GM21526 (cell line): ENCODE data around the gene OR4K5.
"Not testable (repeated sequence)": the region's sequence is repeated elsewhere in the genome, so short reads cannot be mapped to it uniquely, and the experiment has no call there.

Source experiments
- ATAC-seq: cut with Tn5 transposase; IDR thresholded peaks from one replicate; pipeline ENCODE4 v1.9.1; 2021; ENCODE audit warnings: moderate library complexity; ENCODE audit not compliant: unreplicated experiment, low FRiP score

Gene OR4K5, protein sequence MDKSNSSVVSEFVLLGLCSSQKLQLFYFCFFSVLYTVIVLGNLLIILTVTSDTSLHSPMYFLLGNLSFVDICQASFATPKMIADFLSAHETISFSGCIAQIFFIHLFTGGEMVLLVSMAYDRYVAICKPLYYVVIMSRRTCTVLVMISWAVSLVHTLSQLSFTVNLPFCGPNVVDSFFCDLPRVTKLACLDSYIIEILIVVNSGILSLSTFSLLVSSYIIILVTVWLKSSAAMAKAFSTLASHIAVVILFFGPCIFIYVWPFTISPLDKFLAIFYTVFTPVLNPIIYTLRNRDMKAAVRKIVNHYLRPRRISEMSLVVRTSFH

GRCh38 chr14:19920021-19920657 lies at the start of gene OR4K5:
Gene OR4K5 (plus strand): TSS chr14:19920607. CDS start chr14:19920607, 0 bp downstream.
- ATAC-seq = no peak

GRCh38 chr14:19873178-19873577 lies 47.2 kb upstream of the OR4K5 start:
- no peak for ATAC-seq

DNA sequence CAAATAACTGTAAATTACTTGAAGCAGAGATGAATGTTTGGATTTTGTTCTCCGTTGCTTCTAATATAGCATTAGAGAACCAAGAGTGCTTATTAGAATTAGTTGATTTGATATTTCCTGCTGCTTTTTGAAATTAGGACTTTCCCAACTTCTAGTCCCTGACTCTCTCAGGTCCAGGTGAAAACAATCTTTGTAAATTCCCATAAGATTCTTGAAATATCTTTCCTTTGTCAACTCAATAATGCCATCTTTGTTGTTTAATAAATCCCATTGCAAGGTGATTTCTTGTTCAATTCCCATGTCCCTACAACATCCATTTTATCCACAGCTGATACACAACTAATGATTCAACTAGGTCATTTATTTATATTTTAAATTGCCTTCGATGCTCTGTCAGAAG lies 45.6 kb upstream of the OR4K5 start, which contains the start of gene OR4K2:
TSS of gene OR4K2 (plus strand) at position 301 of the 400 bp plus-strand sequence. CDS start 1,126 bp downstream, outside the sequence.
- ATAC-seq = no peak

DNA sequence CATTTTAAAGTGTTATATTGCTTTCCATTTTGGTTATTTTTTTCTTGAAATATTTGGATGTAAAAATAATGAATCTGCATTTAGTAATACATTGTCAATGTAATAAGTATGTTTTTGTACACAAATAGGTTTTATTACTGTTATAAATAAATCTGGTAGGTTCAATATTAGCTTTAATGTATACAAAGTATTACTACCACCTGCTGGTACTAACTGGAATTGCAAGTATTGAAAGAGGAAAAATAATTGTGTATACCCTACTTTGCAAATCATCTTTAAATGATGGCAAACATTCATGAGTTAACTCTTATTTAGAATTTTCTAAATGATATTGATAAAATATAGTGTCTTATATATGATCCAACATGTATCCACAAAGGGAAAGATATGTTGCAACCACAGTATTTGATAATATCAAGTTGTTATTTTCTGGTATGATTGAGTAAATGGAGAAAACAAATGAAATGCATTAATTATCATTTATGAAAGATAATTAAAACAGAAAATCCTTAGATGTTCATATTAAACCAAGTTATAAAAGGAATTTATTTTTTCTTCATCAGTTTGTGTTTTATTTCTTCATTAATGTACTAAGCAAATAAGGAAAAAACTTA lies 42.3 kb upstream of the OR4K5 start:
- no peak for ATAC-seq

- ATAC-seq = no peak
These were observed 25.1 kb upstream of the OR4K5 start for GRCh38 chr14:19895282-19895681.

DNA sequence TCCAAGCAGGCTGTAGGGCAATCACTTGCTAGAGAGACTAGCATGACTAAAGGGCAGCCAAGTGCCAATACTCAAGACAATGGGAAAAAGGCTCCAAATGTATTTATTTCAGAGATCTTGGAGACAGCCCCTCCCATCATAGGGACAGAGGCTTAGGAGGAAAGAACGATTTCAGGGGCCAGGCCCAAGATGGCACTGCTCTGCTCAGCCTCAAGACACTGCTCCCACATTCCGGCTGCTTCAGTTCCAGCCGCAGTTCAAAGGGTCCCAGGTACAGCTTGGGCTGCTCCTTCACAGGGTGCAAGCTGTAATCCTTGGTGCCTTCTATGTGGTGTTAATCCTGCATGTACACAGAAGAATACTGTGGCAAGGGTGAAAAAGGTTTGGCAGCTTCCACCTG lies 19.4 kb upstream of the OR4K5 start:
- ATAC-seq = no peak

DNA sequence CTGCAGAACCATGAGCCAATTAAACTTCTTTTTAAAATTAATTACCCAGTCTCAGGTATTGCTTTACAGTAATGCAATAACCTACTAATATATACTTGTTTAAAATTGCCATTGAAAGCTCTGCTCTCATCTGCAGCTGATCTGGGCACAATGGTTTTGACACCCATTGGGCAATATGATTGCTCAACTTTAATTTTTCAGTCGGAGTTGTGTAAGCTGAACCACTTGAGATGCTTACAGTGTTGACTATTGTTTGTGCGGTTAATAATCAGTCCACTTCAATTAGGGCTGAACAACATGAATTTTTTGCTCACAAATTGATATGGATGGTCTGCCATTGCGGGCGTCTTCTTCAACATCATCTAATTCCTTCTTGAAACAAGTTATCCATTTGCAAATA lies 18.0 kb upstream of the OR4K5 start:
- ATAC-seq = no peak

- no peak for ATAC-seq
These were observed 13.7 kb upstream of the OR4K5 start for GRCh38 chr14:19906665-19907064.

GRCh38 chr14:19911114-19911513 lies 9.3 kb upstream of the OR4K5 start:
- ATAC-seq = no peak

DNA sequence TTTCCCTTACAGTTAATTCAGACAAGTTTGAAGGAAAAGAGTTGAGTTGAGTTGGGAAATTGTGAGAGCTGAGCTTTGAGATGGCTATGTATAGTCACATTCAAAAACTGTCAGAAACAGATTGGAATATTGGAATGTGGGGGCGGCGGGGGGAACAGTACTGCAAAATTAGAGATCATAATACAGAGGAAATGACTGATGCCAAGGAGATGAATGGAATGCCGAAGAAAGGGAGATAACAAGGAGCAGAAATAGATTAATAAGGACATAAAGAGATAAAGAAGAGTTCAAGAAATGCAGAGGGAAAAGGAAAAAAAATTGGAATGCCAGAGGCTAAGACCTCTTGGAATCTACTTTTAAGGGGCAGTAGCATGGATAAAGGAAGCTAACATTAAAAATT lies 3.2 kb upstream of the OR4K5 start:
- no peak for ATAC-seq

DNA sequence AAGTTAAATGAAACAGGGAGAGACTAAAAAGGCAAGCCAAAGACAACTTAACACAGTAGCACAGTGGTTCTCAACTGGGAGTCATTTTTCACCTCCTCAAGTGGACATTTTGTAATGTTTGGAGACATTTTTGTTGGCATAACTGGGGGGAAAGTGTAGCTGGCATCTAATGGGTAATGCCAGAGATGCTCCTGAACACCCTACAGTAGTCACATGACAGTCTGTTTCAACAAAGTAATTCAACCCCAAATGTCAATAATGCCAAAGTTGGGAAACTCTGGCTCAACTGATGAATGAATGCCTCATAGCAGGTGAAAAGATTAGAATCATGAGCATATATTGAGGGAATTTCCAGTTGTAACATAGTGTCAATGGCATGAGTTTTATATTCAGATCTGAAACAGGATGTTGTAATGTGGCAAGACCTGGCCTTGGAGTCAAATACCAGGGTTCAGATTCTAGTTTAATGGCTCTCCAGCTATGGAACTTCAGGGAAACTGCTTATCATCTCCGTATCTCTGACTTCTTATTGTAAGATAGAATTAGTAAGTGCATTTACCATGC lies 2.4 kb upstream of the OR4K5 start:
- no peak for ATAC-seq

- ATAC-seq = no peak
These were observed 1.7 kb upstream of the OR4K5 start for GRCh38 chr14:19918553-19919264.

DNA sequence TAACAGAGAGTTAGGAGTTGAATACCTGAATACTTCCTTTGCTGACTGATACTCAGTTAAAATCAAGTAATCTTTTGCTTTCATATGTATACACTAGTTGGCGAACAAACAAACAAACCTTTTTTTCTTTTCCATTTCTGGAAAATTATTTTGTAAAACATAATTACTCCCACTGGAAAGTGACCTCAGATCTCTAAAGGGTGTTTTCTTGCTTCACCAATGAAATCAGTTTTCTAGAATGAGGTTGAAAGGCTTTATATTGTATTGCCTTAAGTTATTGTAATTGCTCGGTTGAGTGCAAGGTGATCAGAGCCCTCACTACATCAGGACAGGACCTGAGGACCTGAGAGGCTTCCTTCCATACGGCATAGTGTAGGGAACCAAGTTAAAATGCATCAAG lies 10.2 kb downstream of the OR4K5 start, which contains the start of gene OR4K1:
TSS of gene OR4K1 (plus strand) at position 301 of the 400 bp plus-strand sequence. CDS start 4,750 bp downstream, outside the sequence.
- no peak for ATAC-seq

DNA sequence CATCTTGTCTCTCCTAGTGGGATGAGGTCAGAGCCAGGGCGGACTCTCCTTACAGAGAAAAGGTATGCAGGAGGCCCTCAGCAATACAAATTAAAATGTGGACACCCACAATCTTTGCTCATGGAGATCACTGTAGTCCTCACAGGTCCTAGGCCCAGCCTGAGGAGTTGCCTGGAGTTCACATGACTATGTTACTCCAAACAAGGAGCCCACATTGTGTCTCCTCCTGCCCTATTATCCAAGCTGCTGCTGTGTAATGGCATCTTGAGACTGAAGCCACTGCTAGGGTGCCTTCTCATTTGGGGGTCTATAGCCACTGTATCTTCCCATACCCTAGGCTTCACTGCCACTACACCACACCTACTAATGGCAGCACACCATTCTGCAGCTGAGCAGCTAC lies 21.3 kb downstream of the OR4K5 start:
- no peak for ATAC-seq

DNA sequence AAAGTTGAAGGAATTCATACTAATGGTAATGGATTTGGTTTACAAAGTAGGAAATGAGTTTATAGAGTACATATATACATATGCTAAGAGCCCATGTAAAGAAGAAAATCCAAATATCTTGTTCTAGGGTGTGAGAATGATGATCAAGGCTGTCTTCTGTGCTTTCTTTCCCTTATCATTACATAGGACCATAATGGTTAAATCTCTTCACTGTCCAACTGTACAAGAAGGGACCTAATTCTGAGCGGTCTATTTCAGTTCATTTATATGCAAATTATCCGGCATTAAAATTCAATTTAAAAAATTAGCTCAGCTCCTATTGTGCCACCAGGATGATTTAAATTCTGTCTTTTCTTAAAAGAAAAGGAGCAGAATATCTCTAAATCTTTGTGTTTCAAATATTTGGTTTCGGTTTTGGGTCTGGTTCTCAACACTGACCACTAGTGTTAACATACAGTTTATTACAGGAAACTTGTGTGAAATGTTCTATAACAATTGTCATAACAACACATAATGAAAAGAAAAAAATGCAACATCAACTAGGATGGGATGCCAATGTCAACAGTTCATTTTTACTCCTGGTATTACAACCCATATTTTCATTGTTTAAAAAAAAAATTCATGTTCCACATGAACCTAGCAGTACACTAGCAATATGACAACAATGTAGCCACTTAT lies 27.1 kb downstream of the OR4K5 start:
- no peak for ATAC-seq

- ATAC-seq = no peak
These were observed 28.8 kb downstream of the OR4K5 start for GRCh38 chr14:19949218-19949617.

DNA sequence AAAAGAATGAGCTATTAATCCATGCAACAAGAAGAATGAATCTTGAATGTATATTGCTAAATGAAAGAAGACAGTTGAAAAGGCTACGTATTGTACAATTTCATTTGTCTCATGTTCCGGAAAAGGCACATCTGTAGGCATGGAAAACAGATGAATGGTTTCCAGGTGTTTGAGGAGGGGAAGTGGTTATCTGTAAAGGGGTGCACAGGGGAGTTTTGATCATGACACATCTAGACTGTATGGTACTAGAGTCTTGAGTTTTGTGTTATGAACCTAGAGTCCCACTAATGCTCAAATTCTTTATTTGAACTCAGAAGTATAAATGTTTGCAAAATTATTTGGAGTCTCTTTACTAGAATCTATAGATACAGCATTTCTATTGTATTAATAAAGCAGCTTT lies 49.3 kb downstream of the OR4K5 start:
- not testable (repeated sequence) for ATAC-seq
